ENCODE results near the gene ADCY7.
"Not testable (repeated sequence)": the region's sequence is repeated elsewhere in the genome, so short reads cannot be mapped to it uniquely, and the experiment has no call there.

ADCY7 gene

GRCh38 chr16:50316102-50316847 is 49.9 kb downstream of the ADCY7 start:
- no peak for DNase-seq

GRCh38 chr16:50316848-50317630 is 50.7 kb downstream of the ADCY7 start:
- no peak for DNase-seq

DNA sequence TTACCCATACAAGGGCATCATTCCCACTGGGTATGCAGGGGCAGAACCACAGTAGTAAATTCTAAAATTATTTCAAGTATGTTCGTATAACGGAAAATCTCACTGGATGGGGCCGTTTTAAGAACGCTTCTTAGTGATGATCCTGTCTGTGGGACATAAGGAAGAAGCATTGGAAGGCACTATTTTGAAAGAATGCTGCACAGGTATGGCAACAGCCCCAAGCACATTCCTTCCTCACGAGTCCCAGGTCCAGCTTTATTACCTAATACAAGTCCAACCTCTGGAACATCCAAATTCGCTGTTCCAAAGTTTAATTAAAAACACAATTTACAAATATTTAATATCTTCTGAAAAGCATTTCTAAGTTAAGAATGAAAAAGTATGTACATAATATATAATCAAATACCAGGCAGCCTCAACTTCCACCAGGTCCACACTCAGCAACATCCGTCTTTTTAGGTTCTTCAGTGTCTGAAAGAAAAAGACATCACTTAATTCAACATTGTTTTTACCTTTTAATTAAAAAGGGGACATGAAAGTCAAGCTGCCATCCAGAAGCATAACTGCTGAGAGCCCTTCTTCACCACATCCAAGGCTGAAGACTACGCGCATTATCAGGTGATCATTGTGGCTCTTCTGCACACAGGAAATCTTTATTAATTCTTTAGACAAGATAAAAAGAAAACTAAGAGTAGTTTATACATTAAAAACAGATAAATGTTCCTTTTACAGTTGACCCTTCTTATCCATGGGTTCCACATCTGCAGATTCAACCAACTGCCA is 52.6 kb downstream of the ADCY7 start:
- DNase-seq: no peak

DNA sequence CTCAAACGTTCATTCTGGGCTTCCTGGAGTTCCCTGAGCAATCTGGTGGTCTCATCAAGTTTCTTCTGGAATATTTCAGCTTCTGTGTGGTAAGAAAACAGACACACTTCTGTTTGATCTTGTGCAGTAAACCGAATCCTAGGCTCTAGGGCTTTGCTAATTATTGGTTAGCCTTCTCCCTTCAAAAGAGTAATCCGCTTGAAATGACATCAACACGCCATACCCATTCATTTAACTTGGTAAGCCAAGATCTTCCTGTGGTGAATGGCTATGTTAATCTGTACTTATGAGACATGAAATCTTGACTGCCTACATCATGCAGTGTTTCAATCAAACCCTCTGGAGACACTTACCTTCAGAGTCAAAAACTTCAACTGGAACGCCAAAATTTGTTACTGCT is 54.0 kb downstream of the ADCY7 start:
- DNase-seq: no peak

DNA sequence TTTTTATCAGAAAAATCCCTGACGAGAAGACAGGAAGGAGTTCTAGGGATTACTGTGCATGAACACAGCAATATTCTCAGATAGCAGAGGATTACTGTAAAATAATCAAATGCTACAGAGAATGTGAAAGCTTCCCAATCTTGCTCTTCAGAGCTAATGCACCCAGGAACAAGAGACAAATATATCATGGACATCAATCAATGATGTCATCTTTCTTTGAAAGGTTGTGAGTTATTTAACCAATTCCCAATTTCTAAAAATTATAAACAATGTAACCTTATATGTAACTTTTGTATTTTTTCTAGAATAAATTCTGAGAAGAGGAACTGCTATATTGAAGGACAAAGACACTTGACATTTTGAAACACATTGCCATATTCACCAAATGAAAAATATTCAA is 56.0 kb downstream of the ADCY7 start:
- no peak for DNase-seq

- DNase-seq: peak; percentile 23
These were observed 57.1 kb downstream of the ADCY7 start for GRCh38 chr16:50323335-50324011.

DNA sequence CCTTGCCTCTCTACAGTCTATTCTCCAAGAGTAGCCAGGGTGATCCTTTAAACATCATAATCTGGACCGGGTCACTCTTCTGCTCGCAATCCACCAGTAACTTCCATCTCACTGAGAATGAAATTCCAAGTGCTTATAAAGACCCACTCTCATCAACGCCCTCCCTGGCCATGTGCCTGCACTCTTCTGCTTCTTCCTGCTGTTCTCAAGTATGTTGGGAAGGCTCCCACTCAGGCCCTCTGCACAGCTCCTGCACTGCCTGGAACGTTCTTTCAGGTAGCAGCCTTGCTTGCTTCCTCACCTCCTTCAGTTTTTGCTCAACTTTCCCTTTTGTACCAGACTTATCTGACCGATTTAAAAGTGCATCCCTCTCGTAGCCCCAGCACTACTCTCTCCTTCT is 58.0 kb downstream of the ADCY7 start:
- DNase-seq: no peak

- no peak for DNase-seq
These were observed 59.9 kb downstream of the ADCY7 start for GRCh38 chr16:50326264-50326663.

- peak; percentile 12 for DNase-seq
These were observed 60.6 kb downstream of the ADCY7 start for GRCh38 chr16:50326835-50327465.

DNA sequence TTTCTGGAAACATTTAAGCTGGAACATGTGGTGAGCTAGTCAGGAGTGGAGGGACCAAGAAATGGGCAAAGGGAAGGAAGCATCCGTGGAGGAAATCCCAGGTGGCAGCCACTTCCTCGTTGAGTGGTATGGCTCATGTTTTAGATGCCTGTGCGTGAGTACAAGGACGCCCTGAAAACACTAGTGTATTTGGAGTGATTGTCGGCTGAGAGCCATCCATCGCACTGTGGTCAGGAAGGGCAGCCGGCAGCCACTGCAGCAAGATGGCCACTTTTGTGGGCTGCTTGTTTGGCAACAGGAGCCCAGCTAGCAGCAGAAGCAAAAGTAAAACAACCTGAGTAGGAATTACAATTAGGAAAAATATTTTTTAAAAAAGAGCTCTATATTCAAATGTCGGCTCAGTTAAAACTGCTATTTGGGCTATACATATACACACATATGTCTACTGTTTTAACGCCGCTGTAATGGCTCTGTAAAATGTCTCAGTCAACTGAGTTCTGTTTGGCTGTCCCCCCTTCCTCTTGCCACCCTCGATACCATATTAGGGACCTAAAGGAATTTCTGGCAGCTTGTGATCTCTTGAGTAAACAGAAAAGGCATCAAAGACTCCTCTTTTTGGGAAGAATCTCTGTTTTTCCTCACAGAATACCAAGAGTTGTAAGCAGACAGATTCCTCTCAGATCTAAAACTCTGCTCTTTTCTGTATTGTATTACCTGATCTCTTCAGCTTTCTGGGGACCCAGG is 63.3 kb downstream of the ADCY7 start:
- no peak for DNase-seq

- no peak for DNase-seq
These were observed 65.2 kb downstream of the ADCY7 start for GRCh38 chr16:50331570-50331969.

DNA sequence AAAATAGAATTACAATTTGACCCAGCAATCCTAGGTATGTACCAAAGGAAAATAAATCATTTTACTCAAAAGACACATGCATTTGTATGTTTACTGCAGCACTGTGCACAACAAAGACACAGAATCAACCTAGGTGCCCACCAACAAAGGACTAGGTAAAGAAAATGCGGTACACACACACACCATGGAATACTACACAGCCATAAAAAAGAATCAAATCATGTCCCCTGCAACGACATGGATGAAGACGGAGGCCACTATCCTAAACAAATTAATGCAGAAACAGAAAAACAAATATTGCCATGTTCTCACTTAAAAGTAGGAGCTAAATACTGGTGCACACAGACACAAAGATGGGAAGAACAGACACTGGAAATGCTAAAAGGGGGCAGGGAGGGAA is 66.2 kb downstream of the ADCY7 start:
- DNase-seq: no peak

DNA sequence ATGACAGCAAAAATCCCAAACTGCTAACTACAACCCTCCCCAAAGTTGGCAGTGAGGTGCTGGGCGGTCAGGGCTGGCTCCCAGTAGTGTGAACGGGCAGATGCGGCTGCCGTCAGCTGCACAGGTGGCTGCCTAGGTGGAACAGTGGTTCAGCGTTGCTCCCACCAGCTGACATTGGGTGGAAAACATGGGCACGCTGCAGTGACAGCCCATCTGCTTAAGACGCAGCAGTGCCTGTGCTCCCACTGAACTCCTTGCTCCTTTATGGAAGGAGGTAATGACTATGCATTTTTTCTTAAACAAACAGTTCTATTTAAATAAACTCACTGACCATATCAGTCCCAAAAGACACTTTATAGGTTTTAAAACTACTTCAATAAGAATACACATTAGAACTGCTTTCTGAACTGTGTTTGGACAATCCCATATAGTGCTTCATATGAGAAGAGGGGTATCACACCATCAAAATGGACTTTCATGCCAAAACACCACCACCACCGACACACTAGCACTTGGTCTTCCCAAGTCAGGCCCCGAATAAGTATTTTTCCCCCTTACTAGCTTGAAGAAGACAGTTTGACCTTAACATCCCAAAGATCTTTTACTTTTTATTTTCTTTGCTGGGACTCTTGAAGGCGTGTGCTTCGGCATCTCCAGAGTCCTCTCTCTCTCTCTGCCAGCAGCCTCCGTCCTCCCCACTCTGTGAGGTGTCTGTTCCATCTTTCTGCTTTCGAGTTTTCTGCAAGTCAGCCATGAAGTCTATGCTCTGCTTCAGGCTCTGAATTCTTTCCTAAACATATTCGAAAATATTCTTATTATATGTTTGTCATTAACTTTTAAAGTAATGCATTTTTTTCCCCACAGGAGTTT is 68.0 kb downstream of the ADCY7 start:
- no peak for DNase-seq

- peak; percentile 20 for DNase-seq
These were observed 69.0 kb downstream of the ADCY7 start for GRCh38 chr16:50335196-50335958.

DNA sequence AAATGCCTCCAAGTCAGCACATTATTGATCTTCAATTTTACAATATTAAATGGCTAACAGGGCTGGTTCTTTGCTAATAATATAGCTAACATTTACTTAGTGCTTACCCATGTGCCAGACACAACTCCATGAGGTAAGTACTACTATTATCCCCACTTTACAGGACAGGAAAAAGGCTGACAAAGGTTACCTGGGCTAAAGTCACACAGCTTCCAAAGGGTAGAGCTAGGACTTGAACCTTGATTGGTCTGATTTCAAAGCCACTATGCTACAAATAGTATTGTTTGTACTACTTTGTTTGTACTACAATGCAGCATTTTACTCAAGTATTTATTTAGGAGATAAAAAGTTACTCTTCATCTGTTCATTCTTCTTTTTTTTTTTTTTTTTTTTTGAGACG is 70.5 kb downstream of the ADCY7 start:
- DNase-seq: no peak

GRCh38 chr16:50338371-50339231 is 72.2 kb downstream of the ADCY7 start:
- peak; percentile 9 for DNase-seq

DNA sequence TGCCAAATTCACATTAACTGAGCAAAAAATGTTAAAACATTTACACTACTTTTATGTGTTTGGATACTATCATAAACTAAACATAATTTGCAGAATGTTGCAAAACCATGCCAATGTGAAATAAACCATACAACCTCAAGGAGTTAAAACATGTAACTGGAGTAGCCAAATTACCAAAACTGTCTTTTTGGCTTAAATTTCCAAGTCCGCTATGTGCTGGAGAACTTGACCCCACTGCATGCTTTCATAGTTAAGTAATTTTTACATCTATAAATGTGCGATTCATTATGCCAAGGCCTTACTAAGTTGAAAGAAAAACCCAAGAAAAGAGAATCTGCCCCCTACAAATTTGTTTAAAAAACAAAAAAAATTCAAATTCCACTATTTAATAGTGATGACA is 74.2 kb downstream of the ADCY7 start:
- DNase-seq: no peak

DNA sequence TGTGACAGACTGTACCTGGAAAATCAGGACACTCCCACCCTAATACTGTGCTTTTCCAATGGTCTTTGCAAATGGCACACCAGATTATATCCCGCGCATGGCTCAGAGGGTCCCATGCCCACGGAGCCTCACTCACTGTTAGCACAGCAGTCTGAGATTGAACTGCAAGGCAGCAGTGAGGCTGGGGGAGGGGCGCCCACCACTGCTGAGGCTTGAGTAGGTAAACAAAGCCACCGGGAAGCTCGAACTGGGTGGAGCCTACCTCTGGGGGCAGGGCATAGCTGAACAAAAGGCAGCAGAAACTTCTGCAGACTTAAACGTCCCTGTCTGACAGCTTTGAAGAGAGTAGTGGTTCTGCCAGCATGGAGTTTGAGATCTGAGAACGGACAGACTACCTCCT is 77.2 kb downstream of the ADCY7 start:
- not testable (repeated sequence) for DNase-seq

DNA sequence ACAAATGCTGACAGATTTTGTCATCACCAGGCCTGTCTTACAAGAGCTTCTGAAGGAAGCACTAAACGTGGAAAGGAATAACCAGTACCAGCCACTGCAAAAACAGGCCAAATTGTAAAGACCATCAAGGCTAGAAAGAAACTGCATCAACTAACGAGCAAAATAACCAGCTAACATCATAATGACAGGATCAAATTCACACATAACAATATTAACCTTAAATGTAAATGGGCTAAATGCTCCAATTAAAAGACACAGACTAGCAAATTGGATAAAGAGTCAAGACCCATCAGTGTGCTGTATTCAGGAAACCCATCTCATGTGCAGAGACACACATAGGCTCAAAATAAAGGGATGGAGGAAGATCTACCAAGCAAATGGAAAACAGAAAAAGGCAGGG is 78.9 kb downstream of the ADCY7 start:
- not testable (repeated sequence) for DNase-seq
